A549 (cell line): ENCODE results near the gene NFATC4. TPM values are rescaled to one million over a fixed set of nuclear protein-coding genes. Genes with fewer than 3 reads are reported as not detected.

Source experiments
- ATAC-seq, 2 experiments: fragments of 200-7000 bp in 1 of 2; fragments of >200 bp in 1 of 2; cut with Nextera tagmentation in 1 of 2; cut with Tn5 transposase in 1 of 2; 3 replicates each; pipeline versions ENCODE4 v1.8.0 to v1.9.1; 2018 to 2020; ENCODE audit warnings: mild to moderate bottlenecking in 1 of 2, moderate library complexity in 1 of 2
- CTCF ChIA-PET: fragments of 300-600 bp; sonication (Branson Sonifier 250); formaldehyde crosslinking; extraction: SDS; loops from one replicate; lab custom pipeline; 2021; ENCODE audit warnings: antibody characterized with exemption, inconsistent platforms; lab: Yijun Ruan, JAX
- POLR2A ChIA-PET: fragments of 350-600 bp; formaldehyde crosslinking; extraction: SDS; loops from one replicate; lab custom pipeline; 2021; ENCODE audit warnings: antibody characterized with exemption, inconsistent platforms; lab: Yijun Ruan, JAX
- DNase-seq, 2 experiments: peaks; one replicate each; pipeline versions ENCODE4 v3.0.0 to v3.0.0-alpha.2; 2011 to 2016; ENCODE audit warnings: low read depth in 1 of 2, low spot score in 1 of 2
- FAIRE-seq: peaks from 2 replicates; lab custom pipeline; 2011; peaks lifted over from hg19 to GRCh38; lab: Jason Lieb, UNC
- H3K27ac ChIP-seq, 2 experiments: fragments of >200 bp; sonication (Bioruptor Twin); formaldehyde crosslinking; 3 replicates each; pipeline ENCODE4 v1.5.1; 2016 to 2017
- H3K4me1 ChIP-seq: fragments of >200 bp; sonication (Bioruptor Twin); formaldehyde crosslinking; 3 replicates; pipeline ENCODE4 v1.6.1; 2016
- H3K4me2 ChIP-seq: fragments of >200 bp; sonication (Bioruptor Twin); formaldehyde crosslinking; 3 replicates; pipeline ENCODE4 v1.6.1; 2016
- H3K4me3 ChIP-seq: fragments of >200 bp; sonication (Bioruptor Twin); formaldehyde crosslinking; 3 replicates; pipeline ENCODE4 v1.5.1; 2016
- H3K9me3 ChIP-seq: fragments of >200 bp; sonication (Bioruptor Twin); formaldehyde crosslinking; 3 replicates; pipeline ENCODE4 v1.6.1; 2016
- ATOH8 ChIP-seq: fragments of 250-450 bp; sonication (Bioruptor Pico); IDR thresholded peaks from 2 replicates; pipeline ENCODE4 v1.5.0; 2020; ENCODE audit warnings: low read depth, mild to moderate bottlenecking, moderate library complexity
- BHLHE40 ChIP-seq: IDR thresholded peaks from 2 replicates; pipeline ENCODE4 v1.6.1; 2012; ENCODE audit warnings: low read depth, low read length, inconsistent platforms
- CBX2 ChIP-seq: fragments of 200-600 bp; sonication (generic); IDR thresholded peaks from 2 replicates; pipeline ENCODE4 v1.6.1; 2016; ENCODE audit warnings: low read depth, mild to moderate bottlenecking, borderline replicate concordance
- CBX8 ChIP-seq: fragments of 200-600 bp; sonication (generic); IDR thresholded peaks from 2 replicates; pipeline ENCODE4 v1.6.1; 2016
- EHF ChIP-seq: fragments of 250-450 bp; sonication (Bioruptor Pico); IDR thresholded peaks from 2 replicates; pipeline ENCODE4 v1.5.0; 2020; ENCODE audit warnings: mild to moderate bottlenecking
- EP300 ChIP-seq, 2 experiments: fragments of >200 bp; sonication (Bioruptor Twin); formaldehyde crosslinking; IDR thresholded peaks; 2 replicates in 1 of 2; 3 replicates in 1 of 2; pipeline ENCODE4 v1.6.1; 2016 to 2017
- ESRRA ChIP-seq: fragments of 150-350 bp; IDR thresholded peaks from 2 replicates; pipeline ENCODE4 v1.6.1; 2014; ENCODE audit warnings: mild to moderate bottlenecking, low read length, borderline replicate concordance
- FOSB ChIP-seq: fragments of 250-450 bp; sonication (Bioruptor Pico); IDR thresholded peaks from 2 replicates; pipeline ENCODE4 v1.5.0; 2020; ENCODE audit warnings: mild to moderate bottlenecking, moderate library complexity
- FOSL2 ChIP-seq, 2 experiments: fragments of 450-650 bp in 1 of 2; fragments of >200 bp in 1 of 2; sonication (Bioruptor Twin) in 1 of 2; formaldehyde crosslinking; IDR thresholded peaks; 2 replicates each; pipeline versions ENCODE4 v1.5.0 to v1.6.1; 2016 to 2020; ENCODE audit warnings: mild to moderate bottlenecking in 1 of 2, moderate library complexity in 1 of 2
- HES2 ChIP-seq: fragments of >200 bp; sonication (Bioruptor Twin); formaldehyde crosslinking; IDR thresholded peaks from 2 replicates; pipeline ENCODE4 v1.6.1; 2016
- JUNB ChIP-seq: fragments of >200 bp; sonication (Bioruptor Twin); formaldehyde crosslinking; IDR thresholded peaks from 2 replicates; pipeline ENCODE4 v1.6.1; 2016
- KDM1A ChIP-seq: fragments of 200-600 bp; sonication (generic); IDR thresholded peaks from 2 replicates; pipeline ENCODE4 v1.6.1; 2016; ENCODE audit warnings: low read depth, mild to moderate bottlenecking
- MAFK ChIP-seq: fragments of 450-650 bp; IDR thresholded peaks from 2 replicates; pipeline ENCODE4 v1.6.1; 2014; ENCODE audit not compliant: partially characterized antibody
- MAX ChIP-seq: IDR thresholded peaks from 2 replicates; pipeline ENCODE4 v1.6.1; 2012
- NFE2L2 ChIP-seq: fragments of 150-350 bp; conservative IDR thresholded peaks from 2 replicates; pipeline ENCODE4 v1.6.1; 2014; ENCODE audit warnings: low read length
- NR3C1 ChIP-seq: fragments of >200 bp; sonication (Bioruptor Twin); formaldehyde crosslinking; IDR thresholded peaks from 3 replicates; pipeline ENCODE4 v1.6.1; 2017
- RARB ChIP-seq: fragments of 250-450 bp; sonication (Bioruptor Pico); IDR thresholded peaks from 2 replicates; pipeline ENCODE4 v1.8.0; 2021; ENCODE audit warnings: mild to moderate bottlenecking, moderate library complexity
- ZFP36 ChIP-seq: fragments of 450-650 bp; IDR thresholded peaks from 2 replicates; pipeline ENCODE4 v1.6.1; 2014; ENCODE audit warnings: borderline replicate concordance; ENCODE audit not compliant: partially characterized antibody
- WGBS: methylation state at CpG from one replicate; pipeline ENCODE4 v1.1.6; 2017; ENCODE audit errors: missing lambda C conversion rate; 5-methylcytosine and 5-hydroxymethylcytosine counted together
- polyA plus RNA-seq, 4 experiments: library from polyadenylated mRNA; depleted of rRNA in 3 of 4; stranded (reverse); fragments of >200 nt; fragmentation: RNase III in 1 of 4; extraction: RNeasy Plus Mini Kit Qiagen cat#74134 plus additional on column Dnase treatment in 1 of 4; gene quantifications; 2 replicates in 3 of 4; 3 replicates in 1 of 4; pipeline ENCODE4 v1.2.3, GENCODE V29; 2011 to 2017
- TF ChIP-seq, protein P1 (sequence below): fragments of >200 bp; sonication (Bioruptor Twin); formaldehyde crosslinking; IDR thresholded peaks from 3 replicates; pipeline ENCODE4 v1.6.1; 2016
- TF ChIP-seq, protein P2 (sequence below): fragments of 200-600 bp; sonication (generic); IDR thresholded peaks from 2 replicates; pipeline ENCODE4 v1.6.1; 2016; ENCODE audit warnings: antibody characterized with exemption, mild to moderate bottlenecking, moderate library complexity

The NFATC4 gene
- polyA plus RNA-seq, 2 of the 4 experiments (the other 2 are of a cell fraction): 0.04 to 0.32 TPM

GRCh38 chr14:24388474-24389179 is 20.6 kb downstream of the NFATC4 start:
- WGBS: 75% methylated on average over 2 of the region's 2 CpGs
- H3K9me3 ChIP-seq: no peaks in the 10 kb centered on the region
- H3K4me3 ChIP-seq: no peak overlapping the region
- no peak for ATAC-seq
- H3K27ac ChIP-seq: no peak overlapping the region
- DNase-seq: no peak
- POLR2A ChIA-PET: interaction anchor here (1.5 kb wide), 1 partner anchor 41 kb away, joined by 6 read pairs; the partner anchor contains the start of genes CBLN3 and KHNYN
- CTCF ChIA-PET: interaction anchor here (0.6 to 3.8 kb wide), 6 partner anchors 26 to 675 kb away, joined by 3 to 11 read pairs (median 5); no protein-coding TSS in a partner anchor
- TF ChIP-seq ESRRA: no peak
- no peak for TF ChIP-seq FOSL2 (IDR thresholded peaks at IDR 0.05)
- no peak for TF ChIP-seq FOSL2 (CRISPR knock-in tag; IDR thresholded peaks at IDR 0.05)
- TF ChIP-seq NFE2L2: no peak
- TF ChIP-seq CBX8: no peak
- no peak for TF ChIP-seq HES2
- no peak for TF ChIP-seq BHLHE40
- TF ChIP-seq, protein P1, sequence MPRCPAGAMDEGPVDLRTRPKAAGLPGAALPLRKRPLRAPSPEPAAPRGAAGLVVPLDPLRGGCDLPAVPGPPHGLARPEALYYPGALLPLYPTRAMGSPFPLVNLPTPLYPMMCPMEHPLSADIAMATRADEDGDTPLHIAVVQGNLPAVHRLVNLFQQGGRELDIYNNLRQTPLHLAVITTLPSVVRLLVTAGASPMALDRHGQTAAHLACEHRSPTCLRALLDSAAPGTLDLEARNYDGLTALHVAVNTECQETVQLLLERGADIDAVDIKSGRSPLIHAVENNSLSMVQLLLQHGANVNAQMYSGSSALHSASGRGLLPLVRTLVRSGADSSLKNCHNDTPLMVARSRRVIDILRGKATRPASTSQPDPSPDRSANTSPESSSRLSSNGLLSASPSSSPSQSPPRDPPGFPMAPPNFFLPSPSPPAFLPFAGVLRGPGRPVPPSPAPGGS: no peak
- TF ChIP-seq FOSB (CRISPR knock-in tag): no peak
- TF ChIP-seq MAX: no peak
- no peak for TF ChIP-seq ZFP36
- no peak for TF ChIP-seq CBX2
- no peak for TF ChIP-seq MAFK
- TF ChIP-seq ATOH8 (CRISPR knock-in tag): no peak
- no peak for TF ChIP-seq EP300 (IDR thresholded peaks at IDR 0.05)
- no peak for TF ChIP-seq JUNB
- no peak for TF ChIP-seq RARB (CRISPR knock-in tag)
- no peak for TF ChIP-seq KDM1A
- no peak for TF ChIP-seq NR3C1
- TF ChIP-seq, protein P2, sequence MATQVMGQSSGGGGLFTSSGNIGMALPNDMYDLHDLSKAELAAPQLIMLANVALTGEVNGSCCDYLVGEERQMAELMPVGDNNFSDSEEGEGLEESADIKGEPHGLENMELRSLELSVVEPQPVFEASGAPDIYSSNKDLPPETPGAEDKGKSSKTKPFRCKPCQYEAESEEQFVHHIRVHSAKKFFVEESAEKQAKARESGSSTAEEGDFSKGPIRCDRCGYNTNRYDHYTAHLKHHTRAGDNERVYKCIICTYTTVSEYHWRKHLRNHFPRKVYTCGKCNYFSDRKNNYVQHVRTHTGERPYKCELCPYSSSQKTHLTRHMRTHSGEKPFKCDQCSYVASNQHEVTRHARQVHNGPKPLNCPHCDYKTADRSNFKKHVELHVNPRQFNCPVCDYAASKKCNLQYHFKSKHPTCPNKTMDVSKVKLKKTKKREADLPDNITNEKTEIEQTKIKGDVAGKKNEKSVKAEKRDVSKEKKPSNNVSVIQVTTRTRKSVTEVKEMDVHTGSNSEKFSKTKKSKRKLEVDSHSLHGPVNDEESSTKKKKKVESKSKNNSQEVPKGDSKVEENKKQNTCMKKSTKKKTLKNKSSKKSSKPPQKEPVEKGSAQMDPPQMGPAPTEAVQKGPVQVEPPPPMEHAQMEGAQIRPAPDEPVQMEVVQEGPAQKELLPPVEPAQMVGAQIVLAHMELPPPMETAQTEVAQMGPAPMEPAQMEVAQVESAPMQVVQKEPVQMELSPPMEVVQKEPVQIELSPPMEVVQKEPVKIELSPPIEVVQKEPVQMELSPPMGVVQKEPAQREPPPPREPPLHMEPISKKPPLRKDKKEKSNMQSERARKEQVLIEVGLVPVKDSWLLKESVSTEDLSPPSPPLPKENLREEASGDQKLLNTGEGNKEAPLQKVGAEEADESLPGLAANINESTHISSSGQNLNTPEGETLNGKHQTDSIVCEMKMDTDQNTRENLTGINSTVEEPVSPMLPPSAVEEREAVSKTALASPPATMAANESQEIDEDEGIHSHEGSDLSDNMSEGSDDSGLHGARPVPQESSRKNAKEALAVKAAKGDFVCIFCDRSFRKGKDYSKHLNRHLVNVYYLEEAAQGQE: no peak
- no peak overlapping the region for H3K4me2 ChIP-seq
- no peak for FAIRE-seq
- peaks cover 14% of the 10 kb centered on the region for H3K4me1 ChIP-seq

DNA sequence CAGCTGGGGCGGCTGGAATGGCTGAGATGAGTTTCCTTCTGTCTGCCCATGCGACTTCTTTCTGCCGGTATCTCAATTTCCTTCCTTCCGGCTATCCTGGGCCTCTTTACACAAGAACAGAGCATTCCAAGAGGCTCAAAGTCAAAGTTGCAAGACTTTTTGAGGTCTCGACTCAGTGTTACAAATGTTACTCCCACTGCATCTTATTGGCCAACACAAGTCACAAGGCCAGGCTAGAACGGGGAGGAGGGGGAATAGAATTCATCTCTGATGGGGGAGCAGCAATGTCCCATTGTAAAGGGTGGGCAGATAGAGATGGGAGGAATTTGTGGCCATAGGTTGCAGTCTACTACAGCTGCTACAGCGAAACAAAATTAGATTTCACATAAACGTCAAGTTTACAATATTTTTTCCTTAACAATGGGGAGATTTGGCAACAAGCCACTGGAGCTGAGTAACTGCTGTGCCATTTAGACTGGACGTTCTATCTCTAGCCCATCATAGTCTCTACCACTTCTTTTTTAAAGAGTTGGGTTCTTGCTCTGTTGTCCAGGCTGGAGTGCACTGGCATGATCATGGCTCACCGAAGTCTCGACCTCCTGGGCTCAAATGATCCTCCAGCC is 21.4 kb downstream of the NFATC4 start:
- H3K27ac ChIP-seq: no peak overlapping the region
- no peak for FAIRE-seq
- no peak for TF ChIP-seq EHF (CRISPR knock-in tag)
- TF ChIP-seq, all 56 proteins: peak for 0
- H3K4me3 ChIP-seq: no peak overlapping the region
- H3K9me3 ChIP-seq: no peaks in the 10 kb centered on the region
- CTCF ChIA-PET: interaction anchor here (0.9 to 3.8 kb wide), 4 partner anchors 22 to 56 kb away, joined by 4 to 11 read pairs (median 8); no protein-coding TSS in a partner anchor
- peaks cover 14% of the 10 kb centered on the region for H3K4me1 ChIP-seq
- WGBS: 61% methylated on average over 11 of the region's 11 CpGs
- DNase-seq (no peak), ATAC-seq (no peak)
- POLR2A ChIA-PET: interaction anchor here (1.5 kb wide), 1 partner anchor 41 kb away, joined by 6 read pairs; the partner anchor contains the start of genes CBLN3 and KHNYN
- H3K4me2 ChIP-seq: no peak overlapping the region
